ENCODE measurements around the gene TMEM127.

- TF ChIP-seq JUN (IDR thresholded peaks at IDR 0.05) (peak; percentile 70 to 94), POLR2A (IDR thresholded peaks at IDR 0.05; ENCODE audit: low read length) (peak; percentile 74), POLR2AphosphoS2 (conservative IDR thresholded peaks at IDR 0.05; ENCODE audit: low read length) (no peak), HDAC2 (IDR thresholded peaks at IDR 0.05) (no peak), CEBPB (IDR thresholded peaks at IDR 0.05) (no peak), NPAS2 (CRISPR knock-in tag; IDR thresholded peaks at IDR 0.05; ENCODE audit: borderline replicate concordance) (no peak), RCOR1 (IDR thresholded peaks at IDR 0.05; ENCODE audit: low read depth, low read length) (no peak), CTCF (IDR thresholded peaks at IDR 0.05) (no peak), MAZ (IDR thresholded peaks at IDR 0.05; ENCODE audit: borderline replicate concordance, low read depth, low read length) (no peak), FOSL2 (IDR thresholded peaks at IDR 0.05) (no peak), FOSL2 (CRISPR knock-in tag; IDR thresholded peaks at IDR 0.05) (no peak), EP300 (IDR thresholded peaks at IDR 0.05) (no peak), GATA3 (IDR thresholded peaks at IDR 0.05; ENCODE audit: borderline replicate concordance) (no peak)
- TF ChIP-seq, protein P1, sequence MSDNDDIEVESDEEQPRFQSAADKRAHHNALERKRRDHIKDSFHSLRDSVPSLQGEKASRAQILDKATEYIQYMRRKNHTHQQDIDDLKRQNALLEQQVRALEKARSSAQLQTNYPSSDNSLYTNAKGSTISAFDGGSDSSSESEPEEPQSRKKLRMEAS (IDR thresholded peaks at IDR 0.05) = peak; percentile 95
These were observed 39.5 kb upstream of the TMEM127 start, which contains the start of gene SNRNP200 for GRCh38 chr2:96305091-96305978.

All from A549 (cell line).